LNCaP clone FGC (cell line): ENCODE results near the gene DOK3.

Experiments
- DNase-seq: peaks from one replicate; pipeline ENCODE4 v3.0.0-alpha.2; 2011; ENCODE audit warnings: low read depth
- H3K4me3 ChIP-seq: 2 replicates; pipeline ENCODE4 v1.5.1; 2011; ENCODE audit warnings: mild to moderate bottlenecking, low read depth, low read length, control low read depth
- CTCF ChIP-seq: IDR thresholded peaks from 2 replicates; pipeline ENCODE4 v1.5.1; 2012; ENCODE audit warnings: mild to moderate bottlenecking; ENCODE audit not compliant: control insufficient read depth, insufficient read depth; ENCODE audit errors: extremely low read depth

Gene DOK3

GRCh38 chr5:177553671-177554429 lies 44.2 kb upstream of the DOK3 start:
- DNase-seq = no peak
- TF ChIP-seq CTCF = no peak
- H3K4me3 ChIP-seq = peak overlapping the region; percentile 82

- TF ChIP-seq CTCF = no peak
- no peak for DNase-seq
- peak overlapping the region; percentile 82 for H3K4me3 ChIP-seq
These were observed 43.3 kb upstream of the DOK3 start for GRCh38 chr5:177552839-177553455.

GRCh38 chr5:177550122-177550521 lies 40.5 kb upstream of the DOK3 start:
- TF ChIP-seq CTCF = no peak
- no peak overlapping the region for H3K4me3 ChIP-seq

GRCh38 chr5:177548495-177548894 lies 38.9 kb upstream of the DOK3 start:
- DNase-seq = no peak
- no peak overlapping the region for H3K4me3 ChIP-seq
- TF ChIP-seq CTCF = no peak

More at GRCh38 chr5:177550122-177550521, 40.5 kb upstream of the DOK3 start:
- no peak for DNase-seq

GRCh38 chr5:177547736-177548135 lies 38.1 kb upstream of the DOK3 start:
- TF ChIP-seq CTCF = no peak
- no peak overlapping the region for H3K4me3 ChIP-seq
- DNase-seq = no peak

- DNase-seq = no peak
- TF ChIP-seq CTCF = no peak
These were observed 36.7 kb upstream of the DOK3 start for GRCh38 chr5:177546258-177546741.

More at GRCh38 chr5:177546258-177546741, 36.7 kb upstream of the DOK3 start:
- H3K4me3 ChIP-seq = no peak overlapping the region
